MCF 10A (cell line): Measurements from ENCODE around the gene ADI1. TPM values are rescaled to one million over a fixed set of nuclear protein-coding genes. Genes with fewer than 3 reads are reported as not detected.
A peak's percentile ranks its signal among the peaks of the same experiment; 100 is the strongest.

Source experiments
- BruUV-seq: library from RNA; stranded (reverse); fragments of 400-500 nt; replicated peaks from 2 replicates; lab custom pipeline; 2021; lab: Mats Ljungman, UMichigan
- CTCF ChIA-PET: fragments of 300-600 bp; sonication (Branson Sonifier 250); formaldehyde crosslinking; extraction: SDS; loops from one replicate; lab custom pipeline; 2021; ENCODE audit warnings: antibody characterized with exemption, inconsistent platforms; lab: Yijun Ruan, JAX
- POLR2A ChIA-PET: fragments of 300-600, 350-650 bp; sonication (Branson Sonifier 250); formaldehyde crosslinking; extraction: SDS; loops from one replicate; lab custom pipeline; 2020; ENCODE audit warnings: antibody characterized with exemption, inconsistent platforms; lab: Yijun Ruan, JAX
- DNase-seq: peaks from one replicate; pipeline ENCODE4 v3.0.0-alpha.2; 2018; ENCODE audit not compliant: unreplicated experiment
- H3K27ac Mint-ChIP-seq: one replicate; pipeline ENCODE4 v1.8.0; 2022; ENCODE audit warnings: mild to moderate bottlenecking, low read depth, mixed read lengths; ENCODE audit not compliant: unreplicated experiment
- H3K27me3 Mint-ChIP-seq: one replicate; pipeline ENCODE4 v1.8.0; 2022; ENCODE audit warnings: mixed read lengths; ENCODE audit not compliant: insufficient read depth, unreplicated experiment
- H3K36me3 Mint-ChIP-seq: one replicate; pipeline ENCODE4 v1.8.0; 2022; ENCODE audit warnings: mild to moderate bottlenecking, moderate library complexity, mixed read lengths; ENCODE audit not compliant: insufficient read depth, unreplicated experiment
- H3K4me1 Mint-ChIP-seq: one replicate; pipeline ENCODE4 v1.8.0; 2022; ENCODE audit warnings: mixed read lengths; ENCODE audit not compliant: insufficient read depth, unreplicated experiment
- H3K4me3 Mint-ChIP-seq: one replicate; pipeline ENCODE4 v1.8.0; 2022; ENCODE audit warnings: mild to moderate bottlenecking, moderate library complexity, mixed read lengths; ENCODE audit not compliant: unreplicated experiment
- H3K9me3 Mint-ChIP-seq: one replicate; pipeline ENCODE4 v1.8.0; 2022; ENCODE audit warnings: mixed read lengths; ENCODE audit not compliant: unreplicated experiment
- CTCF ChIP-seq: fragments of 200-600 bp; IDR thresholded peaks from one replicate; pipeline ENCODE4 v1.8.0; 2022; ENCODE audit warnings: antibody characterized with exemption, mild to moderate bottlenecking; ENCODE audit not compliant: unreplicated experiment
- intact Hi-C: fragments of 100-400 bp; cut with micrococcal nuclease; formaldehyde crosslinking; loops from 2 replicates; pipeline ENCODE4 v1.14.1; 2022
- total RNA-seq: library from RNA; stranded (reverse); gene quantifications from 2 replicates; pipeline ENCODE4 v1.2.3, GENCODE V29; 2022

Gene ADI1
- total RNA-seq, 1 experiment from 2014 or later: 61.9 TPM

GRCh38 chr2:3476321-3476984 is 42.9 kb downstream of the ADI1 start:
- peaks cover 8% of the 10 kb centered on the region for H3K4me1 Mint-ChIP-seq
- no peaks in the 10 kb centered on the region for H3K9me3 Mint-ChIP-seq
- intact Hi-C loops: no loop called here
- BruUV-seq: no TSS peak
- POLR2A ChIA-PET: interaction anchor here (1.5 kb wide), 1 partner anchor 17 kb away, joined by 5 read pairs; no protein-coding TSS in a partner anchor
- DNase-seq: no peak
- no peak for TF ChIP-seq CTCF
- H3K27me3 Mint-ChIP-seq: no peaks in the 10 kb centered on the region
- peaks cover 30% of the 10 kb centered on the region for H3K36me3 Mint-ChIP-seq
- no peak overlapping the region for H3K4me3 Mint-ChIP-seq
- CTCF ChIA-PET: interaction anchor here (1.9 kb wide), 1 partner anchor 12 kb away, joined by 6 read pairs; no protein-coding TSS in a partner anchor
- H3K27ac Mint-ChIP-seq: no peak overlapping the region

- no peak for TF ChIP-seq CTCF
Observed at GRCh38 chr2:3475771-3476170, 43.6 kb downstream of the ADI1 start.

GRCh38 chr2:3472966-3473365 is 46.4 kb downstream of the ADI1 start:
- intact Hi-C loops: no loop called here
- H3K9me3 Mint-ChIP-seq: no peaks in the 10 kb centered on the region
- BruUV-seq: no TSS peak
- H3K4me3 Mint-ChIP-seq: no peak overlapping the region
- no peak for TF ChIP-seq CTCF
- H3K36me3 Mint-ChIP-seq: peaks cover 35% of the 10 kb centered on the region
- ChIA-PET POLR2A (interaction anchor here (0.6 to 0.7 kb wide), 2 partner anchors 44 to 251 kb away, joined by 3 read pairs; no protein-coding TSS in a partner anchor), CTCF (interaction anchor here (0.6 to 1.6 kb wide), 2 partner anchors 10 to 77 kb away, joined by 3 to 11 read pairs; no protein-coding TSS in a partner anchor)
- DNase-seq: no peak
- no peaks in the 10 kb centered on the region for H3K27me3 Mint-ChIP-seq
- H3K27ac Mint-ChIP-seq: peak overlapping the region; percentile 46
- peaks cover 40% of the 10 kb centered on the region for H3K4me1 Mint-ChIP-seq

More at GRCh38 chr2:3475771-3476170, 43.6 kb downstream of the ADI1 start:
- Mint-ChIP-seq H3K27ac (no peak overlapping the region), H3K27me3 (no peaks in the 10 kb centered on the region), H3K36me3 (peaks cover 30% of the 10 kb centered on the region), H3K4me3 (no peak overlapping the region), H3K4me1 (peaks cover 15% of the 10 kb centered on the region), H3K9me3 (no peaks in the 10 kb centered on the region)
- no TSS peak for BruUV-seq
- DNase-seq: no peak
- CTCF ChIA-PET: interaction anchor here (1.9 kb wide), 1 partner anchor 11 kb away, joined by 6 read pairs; no protein-coding TSS in a partner anchor
- intact Hi-C loops: no loop called here
- POLR2A ChIA-PET: interaction anchor here (1.3 kb wide), 1 partner anchor 50 kb away, joined by 3 read pairs; no protein-coding TSS in a partner anchor

- BruUV-seq: no TSS peak
- TF ChIP-seq CTCF: no peak
- no peak for DNase-seq
- ChIA-PET POLR2A (interaction anchor here (1.2 kb wide), 1 partner anchor 47 kb away, joined by 3 read pairs; the partner anchor contains the start of gene ADI1), CTCF (interaction anchor here (2.1 kb wide), 1 partner anchor 10 kb away, joined by 11 read pairs; no protein-coding TSS in a partner anchor)
- Mint-ChIP-seq H3K27me3 (no peaks in the 10 kb centered on the region), H3K4me1 (peaks cover 42% of the 10 kb centered on the region), H3K9me3 (no peaks in the 10 kb centered on the region), H3K36me3 (peaks cover 38% of the 10 kb centered on the region), H3K27ac (peak overlapping the region; percentile 95), H3K4me3 (no peak overlapping the region)
- intact Hi-C loops: no loop called here
Observed at GRCh38 chr2:3472296-3472695, 47.0 kb downstream of the ADI1 start.
